Adrenal gland (tissue), 12 donors: ENCODE results near the gene GPC3. TPM values are rescaled to one million over a fixed set of nuclear protein-coding genes. Genes with fewer than 3 reads are reported as not detected.
"Not testable (repeated sequence)": the region's sequence is repeated elsewhere in the genome, so short reads cannot be mapped to it uniquely, and the experiment has no call there.

Experiments used
- DNase-seq, 7 donors: peaks; one replicate each; pipeline ENCODE4 v3.0.0-alpha.2; 2019 to 2020
- H3K27ac ChIP-seq, 5 donors: fragments of 200-600 bp; sonication (generic) in 4 of 5; 1 replicate in 3 of 5; 2 replicates in 2 of 5; pipeline versions ENCODE4 v1.5.1 to v1.8.0; 2016 to 2020; ENCODE audit warnings: mild to moderate bottlenecking in 1 of 5
- H3K27me3 ChIP-seq: fragments of 200-600 bp; 2 replicates; pipeline ENCODE4 v1.8.0; 2021
- H3K36me3 ChIP-seq, 2 donors: fragments of 200-600 bp; replicated peaks in 1 of 2; 1 replicate in 1 of 2; 2 replicates in 1 of 2; pipeline versions ENCODE4 v1.5.1 to v1.8.0; 2018 to 2022
- H3K4me1 ChIP-seq, 2 donors: fragments of 200-600 bp; replicated peaks in 1 of 2; 1 replicate in 1 of 2; 2 replicates in 1 of 2; pipeline versions ENCODE4 v1.5.1 to v1.8.0; 2018 to 2021
- H3K4me3 ChIP-seq, 4 donors: fragments of 200-600 bp; sonication (generic) in 3 of 4; one replicate each; pipeline ENCODE4 v1.5.1; 2016 to 2018
- H3K9me3 ChIP-seq, 3 donors: fragments of 200-600 bp; sonication (generic) in 1 of 3; replicated peaks in 1 of 3; 1 replicate in 2 of 3; 2 replicates in 1 of 3; pipeline versions ENCODE4 v1.5.1 to v1.8.0; 2016 to 2021
- CTCF ChIP-seq, 6 experiments: fragments of 450-650 bp in 4 of 6; fragments of 200-600 bp in 2 of 6; sonication (generic) in 1 of 6; IDR thresholded peaks; 1 replicate in 5 of 6; 2 replicates in 1 of 6; pipeline versions ENCODE4 v1.5.1 to v1.8.0; 2016 to 2021; ENCODE audit warnings: antibody characterized with exemption in 6 of 6, mild to moderate bottlenecking in 2 of 6, moderate library complexity in 1 of 6
- POLR2A ChIP-seq, 2 donors: fragments of 450-650 bp; IDR thresholded peaks; one replicate each; pipeline ENCODE4 v1.6.1; 2017; ENCODE audit warnings: antibody characterized with exemption in 2 of 2, mild to moderate bottlenecking in 2 of 2, moderate library complexity in 1 of 2
- WGBS, 4 donors: extraction: QIAGEN DNeasy Blood & Tissue Kit in 2 of 4; methylation state at CpG; one replicate each; pipeline versions ENCODE4 v1.1.5 to v1.1.7; 2013 to 2017; 5-methylcytosine and 5-hydroxymethylcytosine counted together
- intact Hi-C, 2 donors: fragments of 100-400 bp; cut with DNase I; formaldehyde crosslinking; loops; one replicate each; pipeline versions ENCODE4 v1.14.1 to v1.15.0; 2022 to 2023
- polyA plus RNA-seq, 3 donors: library from polyadenylated mRNA; stranded (reverse); fragments of 200-250 nt in 2 of 3; fragments of 350-450 nt in 1 of 3; fragmentation: Illumina TruSeq in 1 of 3; extraction: RNeasy Lipid Tissue Mini Kit (QIAGEN cat#74804) in 1 of 3; gene quantifications; one replicate each; pipeline ENCODE4 v1.2.3, GENCODE V29; 2013 to 2014
- total RNA-seq, 9 donors: library from RNA; depleted of rRNA in 4 of 9; stranded (reverse); fragments of >200 nt in 4 of 9; fragments of 120-200 nt in 1 of 9; fragmentation: NEBNext Ultra II Directional in 1 of 9; extraction: Animal tissue kit (Norgen Biotek cat#: 25700) in 1 of 9; gene quantifications; one replicate each; pipeline versions ENCODE4 v1.1.0 to v1.2.4, GENCODE V29; 2013 to 2023
- donor health status: healthy with polysubstance abuse.
- donor health status: Bipolar disorder and iron deficiency.
- donor health status: DM: yes; HTN: yes; CAD: no.
- donor health status: DM: no; HTN: no; CAD: no.
- donor health status: DM: no; HTN: no; CAD: no.
- donor health status: DM: yes; HTN: yes; CAD: no.

The GPC3 gene
- total and polyA plus RNA-seq, 12 donors = 3.5 to 56.7 (median 20.9) TPM

- H3K36me3 ChIP-seq = no peaks in the 10 kb centered on the region
- intact Hi-C loops = no loop called here
- no peak for DNase-seq
- H3K27ac ChIP-seq = no peak overlapping the region
- 24 to 45% (median 34%) methylated on average over 2 of the region's 2 CpGs for WGBS, 4 donors
- H3K9me3 ChIP-seq = no peaks in the 10 kb centered on the region
- no peak overlapping the region for H3K4me3 ChIP-seq
- H3K4me1 ChIP-seq = no peaks in the 10 kb centered on the region
- TF ChIP-seq CTCF (IDR thresholded peaks at IDR 0.05) = no peak
- TF ChIP-seq POLR2A (IDR thresholded peaks at IDR 0.05) = no peak
- peaks cover 7% of the 10 kb centered on the region for H3K27me3 ChIP-seq
Measured at GRCh38 chrX:133994576-133994975, 9.2 kb upstream of the GPC3 start.

GRCh38 chrX:133992882-133993281 is 7.5 kb upstream of the GPC3 start:
- intact Hi-C loops = no loop called here
- no peak for DNase-seq
- peaks cover 7% of the 10 kb centered on the region for H3K27me3 ChIP-seq
- no peak overlapping the region for H3K4me3 ChIP-seq
- H3K4me1 ChIP-seq = no peaks in the 10 kb centered on the region
- TF ChIP-seq POLR2A (IDR thresholded peaks at IDR 0.05) = no peak
- no peak for TF ChIP-seq CTCF (IDR thresholded peaks at IDR 0.05)
- H3K36me3 ChIP-seq = no peaks in the 10 kb centered on the region
- no peak overlapping the region for H3K27ac ChIP-seq
- no peaks in the 10 kb centered on the region for H3K9me3 ChIP-seq
- WGBS, 4 donors = 54 to 63% (median 55%) methylated on average over 4 of the region's 4 CpGs

- H3K36me3 ChIP-seq = no peaks in the 10 kb centered on the region
- peaks cover 7% of the 10 kb centered on the region for H3K27me3 ChIP-seq
- no peaks in the 10 kb centered on the region for H3K4me1 ChIP-seq
- intact Hi-C loops = no loop called here
- 60 to 100% (median 74%) methylated on average over 1 to 5 of the region's 5 CpGs for WGBS, 4 donors
- H3K4me3 ChIP-seq = no peak overlapping the region
- DNase-seq = no peak
- no peak for TF ChIP-seq CTCF (IDR thresholded peaks at IDR 0.05)
- no peak for TF ChIP-seq POLR2A (IDR thresholded peaks at IDR 0.05)
- H3K27ac ChIP-seq = no peak overlapping the region
- H3K9me3 ChIP-seq = no peaks in the 10 kb centered on the region
Measured at GRCh38 chrX:133991814-133992213, 6.4 kb upstream of the GPC3 start.

GRCh38 chrX:133991057-133991456 is 5.7 kb upstream of the GPC3 start:
- H3K4me1 ChIP-seq, intact Hi-C loops, H3K36me3 ChIP-seq, H3K9me3 ChIP-seq, H3K27ac ChIP-seq, DNase-seq, H3K4me3 ChIP-seq: not testable (repeated sequence)
- peaks cover 13% of the 10 kb centered on the region for H3K27me3 ChIP-seq
- 73 to 86% (median 82%) methylated on average over 3 of the region's 3 CpGs for WGBS, 4 donors

- Histone ChIP-seq H3K4me1 (no peaks in the 10 kb centered on the region), H3K9me3 (no peaks in the 10 kb centered on the region), H3K27ac (no peak overlapping the region), H3K4me3 (no peak overlapping the region), H3K27me3 (peaks cover 15% of the 10 kb centered on the region), H3K36me3 (no peaks in the 10 kb centered on the region)
- WGBS, 4 donors = 63 to 77% (median 67%) methylated on average over 1 of the region's 1 CpG; no CpG with 5 or more reads in 1 of the 4 donors
- intact Hi-C loops = no loop called here
- no peak for DNase-seq
- TF ChIP-seq POLR2A (IDR thresholded peaks at IDR 0.05) = no peak
- TF ChIP-seq CTCF (IDR thresholded peaks at IDR 0.05) = no peak
Measured at GRCh38 chrX:133989993-133990392, 4.6 kb upstream of the GPC3 start.
